T-helper 2 cell treated with Interferon-gamma antibody and Interleukin-4, amounts not matched to agents 5 μg/mL and 100 μg/mL, for 36 hours (primary cell): ENCODE measurements around the gene KBTBD8.

Source experiments
- DNase-seq: peaks from one replicate; pipeline ENCODE4 v3.0.0; 2021; ENCODE audit warnings: low spot score
- H3K27ac Mint-ChIP-seq: one replicate; pipeline ENCODE4 v1.8.0; 2021; ENCODE audit warnings: mild to moderate bottlenecking, mixed read lengths
- H3K27me3 Mint-ChIP-seq: one replicate; pipeline ENCODE4 v1.8.0; 2021; ENCODE audit warnings: low read depth, mixed read lengths
- H3K36me3 Mint-ChIP-seq: one replicate; pipeline ENCODE4 v1.8.0; 2021; ENCODE audit warnings: low read depth, mixed read lengths
- H3K4me1 Mint-ChIP-seq: one replicate; pipeline ENCODE4 v1.8.0; 2021; ENCODE audit warnings: low read depth, mixed read lengths
- H3K4me3 Mint-ChIP-seq: one replicate; pipeline ENCODE4 v1.8.0; 2022; ENCODE audit warnings: mild to moderate bottlenecking, moderate library complexity, mixed read lengths
- H3K9me3 Mint-ChIP-seq: one replicate; pipeline ENCODE4 v1.8.0; 2021; ENCODE audit warnings: mixed read lengths

The KBTBD8 gene

DNA sequence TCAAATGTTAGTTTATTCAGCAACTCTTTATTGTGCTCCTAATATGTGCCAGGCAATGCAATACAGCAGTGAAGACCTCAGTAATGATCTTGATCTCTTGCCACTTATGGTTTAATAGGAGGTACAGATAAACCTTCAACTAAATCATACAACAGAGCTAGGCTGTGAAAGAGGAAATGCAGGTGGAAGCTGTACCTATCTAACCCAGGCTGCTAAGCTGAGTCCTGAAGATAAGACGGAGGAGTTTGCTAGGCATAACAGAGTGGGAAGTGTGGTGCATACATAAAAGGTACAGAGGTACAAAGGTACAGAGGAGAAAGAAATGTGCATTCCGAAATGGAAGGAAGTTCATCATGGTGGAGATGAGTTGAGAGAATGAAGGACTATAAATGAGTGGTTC, 35.0 kb downstream of the KBTBD8 start:
- no peak overlapping the region for H3K4me3 Mint-ChIP-seq
- no peaks in the 10 kb centered on the region for H3K9me3 Mint-ChIP-seq
- DNase-seq = no peak
- no peaks in the 10 kb centered on the region for H3K36me3 Mint-ChIP-seq
- no peak overlapping the region for H3K27ac Mint-ChIP-seq
- peaks cover 7% of the 10 kb centered on the region for H3K4me1 Mint-ChIP-seq
- H3K27me3 Mint-ChIP-seq = peaks cover 2% of the 10 kb centered on the region

DNA sequence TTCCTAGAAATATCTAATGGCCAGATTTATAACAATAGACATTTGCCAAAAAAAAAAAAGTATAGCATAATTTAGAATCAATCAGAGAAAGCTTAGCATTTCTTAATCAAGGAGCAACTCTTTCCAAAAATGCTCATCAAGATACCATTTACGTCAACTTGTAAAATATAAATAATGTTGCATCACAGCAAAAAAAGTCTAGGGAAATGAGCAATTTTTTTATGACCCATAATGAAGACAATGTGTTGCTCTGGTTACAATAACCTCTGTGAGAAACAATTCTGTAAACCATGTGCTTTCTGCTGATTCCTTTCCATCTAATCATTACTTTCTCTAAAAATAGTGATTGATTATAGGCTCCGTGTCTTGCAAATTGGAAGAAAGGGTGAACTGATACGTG, 36.3 kb downstream of the KBTBD8 start:
- no peak for DNase-seq
- no peak overlapping the region for H3K27ac Mint-ChIP-seq
- peaks cover 3% of the 10 kb centered on the region for H3K4me1 Mint-ChIP-seq
- no peak overlapping the region for H3K4me3 Mint-ChIP-seq
- H3K9me3 Mint-ChIP-seq = no peaks in the 10 kb centered on the region
- peaks cover 2% of the 10 kb centered on the region for H3K27me3 Mint-ChIP-seq
- H3K36me3 Mint-ChIP-seq = no peaks in the 10 kb centered on the region

DNA sequence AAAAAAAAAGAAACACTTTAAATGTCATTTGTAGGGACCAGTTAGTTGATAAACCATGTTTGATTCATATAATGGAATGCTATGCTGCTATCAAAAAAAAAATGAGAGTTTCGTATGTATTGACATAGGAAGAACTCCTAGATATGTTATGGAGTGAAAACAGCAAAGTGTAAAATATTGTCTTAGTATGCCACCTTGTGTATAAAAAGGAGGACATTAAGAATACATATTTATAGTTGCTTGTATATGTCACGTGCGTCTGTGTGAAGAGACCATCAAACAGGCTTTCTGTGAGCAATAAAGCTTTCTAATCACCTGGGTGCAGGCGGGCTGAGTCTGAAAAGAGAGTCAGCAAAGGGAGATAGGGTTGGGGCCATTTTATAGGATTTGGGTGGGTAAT, 39.5 kb downstream of the KBTBD8 start:
- Mint-ChIP-seq H3K9me3 (no peaks in the 10 kb centered on the region), H3K36me3 (no peaks in the 10 kb centered on the region), H3K4me3 (no peak overlapping the region), H3K27ac (no peak overlapping the region), H3K27me3 (peaks cover 2% of the 10 kb centered on the region), H3K4me1 (no peaks in the 10 kb centered on the region)
- DNase-seq = no peak

DNA sequence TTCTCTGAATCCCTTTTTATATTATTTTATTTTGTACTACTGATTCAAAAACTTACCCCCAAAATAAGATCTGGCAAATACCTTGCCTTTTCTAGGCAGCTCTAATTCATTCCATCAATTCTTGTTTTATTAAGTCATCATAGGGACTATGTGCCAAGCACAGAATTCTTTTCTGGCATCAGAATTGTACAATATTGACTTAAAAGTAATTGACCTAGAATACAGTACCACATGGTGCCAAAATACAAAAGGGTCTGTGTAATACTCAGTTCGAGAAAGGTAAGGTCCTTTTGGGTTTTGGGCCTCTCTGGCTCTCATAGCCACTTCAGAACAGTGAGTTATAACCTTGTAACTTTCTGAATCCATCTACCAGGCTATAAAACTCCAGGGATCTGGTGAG, 46.2 kb downstream of the KBTBD8 start:
- no peak for DNase-seq

DNA sequence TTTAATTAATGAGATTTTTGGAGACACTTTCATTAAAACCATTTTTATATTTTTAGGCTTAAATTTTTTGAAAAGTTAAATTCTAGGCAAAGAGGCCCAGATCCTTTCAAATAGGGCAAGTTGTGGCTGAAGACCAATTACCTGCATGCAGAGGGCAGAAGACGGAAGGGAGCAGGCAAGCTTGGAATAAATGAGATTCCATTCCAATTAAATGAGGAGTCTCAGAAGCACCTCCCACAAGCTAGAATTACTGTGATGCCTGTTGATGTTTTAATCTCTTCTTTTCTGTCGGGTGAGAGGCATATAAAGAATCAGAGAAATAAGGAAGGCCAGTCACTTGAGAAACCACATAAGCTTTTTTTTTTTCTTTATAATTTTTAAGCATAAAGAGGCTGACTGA, 46.8 kb downstream of the KBTBD8 start:
- DNase-seq = no peak
- Mint-ChIP-seq H3K4me3 (no peak overlapping the region), H3K36me3 (no peaks in the 10 kb centered on the region), H3K9me3 (no peaks in the 10 kb centered on the region), H3K27ac (no peak overlapping the region), H3K4me1 (peaks cover 2% of the 10 kb centered on the region), H3K27me3 (peaks cover 9% of the 10 kb centered on the region)

More for the DNA sequence above, 46.2 kb downstream of the KBTBD8 start:
- Mint-ChIP-seq H3K9me3 (no peaks in the 10 kb centered on the region), H3K4me3 (no peak overlapping the region), H3K27ac (no peak overlapping the region), H3K4me1 (peaks cover 2% of the 10 kb centered on the region), H3K36me3 (no peaks in the 10 kb centered on the region), H3K27me3 (peaks cover 7% of the 10 kb centered on the region)

DNA sequence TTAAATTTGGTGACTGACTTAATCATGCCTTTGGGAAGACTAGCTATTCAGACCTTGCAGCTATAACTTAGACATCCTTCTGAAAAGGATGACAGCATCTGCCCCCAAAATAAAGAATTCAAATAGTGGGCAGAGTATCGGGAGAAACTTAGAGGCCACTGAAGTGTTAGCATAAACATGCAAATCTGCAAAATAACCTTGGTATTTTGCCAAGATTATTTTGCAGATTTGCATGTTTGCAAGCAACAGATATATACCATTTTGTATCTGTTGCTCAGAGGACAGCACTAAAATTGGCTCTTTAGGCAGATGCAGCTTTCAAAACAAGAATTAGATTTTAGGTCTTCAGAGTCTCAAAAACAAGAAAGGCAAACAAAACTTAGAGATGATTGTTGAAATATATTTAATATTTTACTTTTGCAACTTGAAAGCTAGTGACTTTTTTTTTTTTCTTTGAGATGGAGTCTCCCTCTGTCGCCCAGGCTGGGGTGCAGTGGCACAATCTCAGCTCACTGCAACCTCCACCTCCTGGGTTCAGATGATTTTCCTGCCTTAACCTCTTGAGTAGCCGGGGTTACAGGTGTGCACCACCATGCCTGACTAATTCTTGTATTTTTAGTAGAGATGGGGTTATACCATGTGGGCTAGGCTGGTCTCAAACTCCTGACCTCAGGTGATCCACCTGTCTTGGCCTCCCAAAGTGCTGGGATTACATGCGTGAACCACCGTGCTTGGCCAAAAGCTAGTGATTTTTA, 47.8 kb downstream of the KBTBD8 start:
- no peak for DNase-seq
- no peaks in the 10 kb centered on the region for H3K9me3 Mint-ChIP-seq
- peaks cover 13% of the 10 kb centered on the region for H3K27me3 Mint-ChIP-seq
- no peak overlapping the region for H3K27ac Mint-ChIP-seq
- H3K4me1 Mint-ChIP-seq = peaks cover 2% of the 10 kb centered on the region
- H3K4me3 Mint-ChIP-seq = no peak overlapping the region
- no peaks in the 10 kb centered on the region for H3K36me3 Mint-ChIP-seq

DNA sequence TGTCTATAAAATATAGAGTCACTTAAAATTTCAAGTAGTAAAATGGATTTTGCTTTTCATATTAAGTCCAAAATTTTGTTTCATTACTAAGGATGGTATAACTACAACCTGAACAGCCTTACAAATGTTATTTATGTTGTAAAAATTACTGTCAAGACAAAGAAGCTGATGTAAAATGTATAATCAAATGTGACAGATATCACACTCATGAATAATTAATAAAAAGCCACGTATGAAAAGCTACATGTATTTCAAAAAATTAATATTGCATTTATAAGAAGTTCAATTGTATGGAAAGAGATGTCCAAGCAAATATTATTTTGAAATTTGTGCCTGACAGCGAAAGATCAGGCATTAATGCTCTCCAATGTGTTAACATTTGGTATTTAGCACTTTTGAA, 48.9 kb downstream of the KBTBD8 start:
- no peak overlapping the region for H3K4me3 Mint-ChIP-seq
- DNase-seq = no peak
- peaks cover 13% of the 10 kb centered on the region for H3K27me3 Mint-ChIP-seq
- no peaks in the 10 kb centered on the region for H3K36me3 Mint-ChIP-seq
- H3K9me3 Mint-ChIP-seq = no peaks in the 10 kb centered on the region
- H3K27ac Mint-ChIP-seq = no peak overlapping the region
- H3K4me1 Mint-ChIP-seq = peaks cover 2% of the 10 kb centered on the region

DNA sequence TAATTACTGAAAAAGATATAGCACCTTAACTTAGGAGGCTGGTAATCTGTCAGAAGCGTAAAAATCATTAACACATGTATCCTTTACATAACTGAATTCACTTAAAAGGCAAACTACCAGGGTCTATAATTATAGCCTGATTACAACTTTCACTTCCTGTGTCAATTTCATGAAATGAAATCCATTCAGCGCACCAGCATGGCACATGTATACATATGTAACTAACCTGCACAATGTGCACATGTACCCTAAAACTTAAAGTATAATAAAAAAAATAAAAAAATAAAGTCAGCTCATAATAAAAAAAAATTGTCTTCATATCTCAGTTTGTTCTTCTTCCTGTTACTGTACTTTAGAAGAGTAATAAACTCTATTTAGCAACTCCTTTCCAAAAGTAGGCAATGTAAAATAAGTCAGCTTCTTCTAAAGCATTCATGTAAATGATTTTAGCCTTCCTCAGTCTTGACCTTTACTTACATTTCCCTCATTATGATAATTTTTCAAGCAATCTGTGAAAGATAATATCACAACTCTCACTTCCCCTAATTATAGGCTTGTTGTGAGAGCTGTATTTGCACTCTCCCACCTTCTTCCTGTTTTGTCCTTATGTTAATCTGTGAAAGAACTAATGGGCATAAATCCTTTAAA, 50.1 kb downstream of the KBTBD8 start:
- H3K27me3 Mint-ChIP-seq = peaks cover 11% of the 10 kb centered on the region
- no peaks in the 10 kb centered on the region for H3K36me3 Mint-ChIP-seq
- H3K4me3 Mint-ChIP-seq = no peak overlapping the region
- no peaks in the 10 kb centered on the region for H3K9me3 Mint-ChIP-seq
- DNase-seq = no peak
- no peak overlapping the region for H3K27ac Mint-ChIP-seq
- H3K4me1 Mint-ChIP-seq = peaks cover 2% of the 10 kb centered on the region

DNA sequence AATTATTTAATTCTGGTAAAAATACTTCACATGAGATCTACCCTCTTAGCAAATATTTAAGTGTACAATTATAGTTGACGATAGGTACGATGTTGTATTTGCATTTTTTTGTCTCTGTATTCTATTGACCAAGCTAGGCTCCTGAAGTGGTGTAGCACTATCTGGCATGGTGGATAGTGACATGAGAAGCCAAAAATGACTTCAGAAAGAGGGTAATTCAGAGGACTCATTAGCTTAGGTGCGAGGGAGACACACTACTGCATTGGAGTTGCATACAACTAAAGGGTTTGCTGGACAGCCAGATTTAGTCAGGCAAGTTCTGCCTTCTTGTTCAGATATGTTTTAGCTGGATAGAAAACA, 50.6 kb downstream of the KBTBD8 start:
- Mint-ChIP-seq H3K36me3 (no peaks in the 10 kb centered on the region), H3K4me1 (peaks cover 2% of the 10 kb centered on the region), H3K9me3 (no peaks in the 10 kb centered on the region), H3K27me3 (peaks cover 11% of the 10 kb centered on the region), H3K4me3 (no peak overlapping the region), H3K27ac (no peak overlapping the region)
- DNase-seq = no peak

DNA sequence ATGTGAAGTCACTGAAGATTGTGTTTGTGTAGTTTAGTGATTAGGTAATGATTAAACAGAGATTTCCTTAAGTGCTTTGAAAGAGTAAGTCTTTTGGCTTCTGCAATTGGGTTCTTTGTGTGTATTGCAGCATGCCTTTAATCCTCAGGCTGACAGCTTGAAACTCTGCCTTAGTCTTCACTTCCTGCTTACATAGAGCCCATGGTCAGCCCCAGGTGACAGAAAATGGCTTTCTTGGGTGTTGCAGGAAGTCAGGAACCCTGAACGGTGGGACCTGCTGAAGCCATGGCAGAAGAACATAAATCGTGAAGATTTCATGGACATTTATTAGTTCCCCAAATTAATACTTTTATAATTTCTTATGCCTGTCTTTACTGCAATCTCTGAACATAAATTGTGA, 61.3 kb downstream of the KBTBD8 start:
- no peaks in the 10 kb centered on the region for H3K4me1 Mint-ChIP-seq
- H3K27ac Mint-ChIP-seq = no peak overlapping the region
- no peak overlapping the region for H3K4me3 Mint-ChIP-seq
- peaks cover 2% of the 10 kb centered on the region for H3K27me3 Mint-ChIP-seq
- no peaks in the 10 kb centered on the region for H3K36me3 Mint-ChIP-seq
- H3K9me3 Mint-ChIP-seq = peaks cover 4% of the 10 kb centered on the region
- no peak for DNase-seq
